HL-60 (cell line): Measurements from ENCODE around the gene NFIA.
A peak's percentile ranks its signal among the peaks of the same experiment; 100 is the strongest.

Experiments
- DNase-seq, 2 experiments: peaks; one replicate each; pipeline ENCODE4 v3.0.0-alpha.2; 2010 to 2020; ENCODE audit warnings: low read depth in 1 of 2, low spot score in 1 of 2
- H3K27ac ChIP-seq: fragments of 250-450 bp; sonication (Bioruptor Pico); replicated peaks from 2 replicates; pipeline ENCODE4 v1.5.1; 2020; ENCODE audit warnings: mild to moderate bottlenecking, moderate library complexity
- H3K27me3 ChIP-seq: fragments of 250-450 bp; sonication (Bioruptor Pico); 2 replicates; pipeline ENCODE4 v1.5.1; 2021; ENCODE audit warnings: mild to moderate bottlenecking, moderate library complexity; ENCODE audit not compliant: insufficient read depth, poor library complexity, severe bottlenecking
- H3K4me3 ChIP-seq: replicated peaks from 2 replicates; pipeline ENCODE4 v1.5.1; 2011; ENCODE audit warnings: mild to moderate bottlenecking, control low read depth, low read length; ENCODE audit not compliant: insufficient read depth
- CTCF ChIP-seq: IDR thresholded peaks from one replicate; pipeline ENCODE4 v1.5.1; 2011; ENCODE audit warnings: low read length, control low read depth, inconsistent platforms; ENCODE audit not compliant: insufficient read depth
- GABPA ChIP-seq: IDR thresholded peaks from 2 replicates; pipeline ENCODE4 v1.6.1; 2012; ENCODE audit warnings: low read depth
- POLR2AphosphoS5 ChIP-seq: IDR thresholded peaks from 2 replicates; pipeline ENCODE4 v1.6.1; 2012; ENCODE audit warnings: low read depth
- REST ChIP-seq: IDR thresholded peaks from 2 replicates; pipeline ENCODE4 v1.6.1; 2012; ENCODE audit warnings: low read depth; ENCODE audit not compliant: insufficient replicate concordance
- SPI1 ChIP-seq: IDR thresholded peaks from 2 replicates; pipeline ENCODE4 v1.6.1; 2012; ENCODE audit warnings: low read depth, mild to moderate bottlenecking, borderline replicate concordance

The NFIA gene

GRCh38 chr1:61077676-61078541 lies 4.5 kb upstream of the NFIA start:
- Histone ChIP-seq H3K27me3 (peaks cover 11% of the 10 kb centered on the region), H3K27ac (peak overlapping the region; percentile 75), H3K4me3 (peak overlapping the region; percentile 52)
- peak; percentile 95 to 98 for DNase-seq
- TF ChIP-seq SPI1 (no peak), CTCF (no peak), GABPA (0 out of 2 replicates have a peak, but pooled peaks have one; percentile 27), POLR2AphosphoS5 (no peak), REST (no peak)

- peak overlapping the region; percentile 60 for H3K27ac ChIP-seq
- H3K4me3 ChIP-seq: peak overlapping the region; percentile 52
These were observed 3.6 kb upstream of the NFIA start for GRCh38 chr1:61078618-61079295.

More at GRCh38 chr1:61078618-61079295, 3.6 kb upstream of the NFIA start:
- TF ChIP-seq REST: no peak
- TF ChIP-seq GABPA: no peak
- no peak for TF ChIP-seq SPI1
- no peak for TF ChIP-seq CTCF
- peaks cover 13% of the 10 kb centered on the region for H3K27me3 ChIP-seq
- no peak for DNase-seq
